Measurements from ENCODE around the gene KIF26B. TPM values are rescaled to one million over a fixed set of nuclear protein-coding genes. Genes with fewer than 3 reads are reported as not detected.

Gene KIF26B
- total RNA-seq, 3 donors from 2014 or later = 0.14 to 3.2 (median 0.39) TPM

DNA sequence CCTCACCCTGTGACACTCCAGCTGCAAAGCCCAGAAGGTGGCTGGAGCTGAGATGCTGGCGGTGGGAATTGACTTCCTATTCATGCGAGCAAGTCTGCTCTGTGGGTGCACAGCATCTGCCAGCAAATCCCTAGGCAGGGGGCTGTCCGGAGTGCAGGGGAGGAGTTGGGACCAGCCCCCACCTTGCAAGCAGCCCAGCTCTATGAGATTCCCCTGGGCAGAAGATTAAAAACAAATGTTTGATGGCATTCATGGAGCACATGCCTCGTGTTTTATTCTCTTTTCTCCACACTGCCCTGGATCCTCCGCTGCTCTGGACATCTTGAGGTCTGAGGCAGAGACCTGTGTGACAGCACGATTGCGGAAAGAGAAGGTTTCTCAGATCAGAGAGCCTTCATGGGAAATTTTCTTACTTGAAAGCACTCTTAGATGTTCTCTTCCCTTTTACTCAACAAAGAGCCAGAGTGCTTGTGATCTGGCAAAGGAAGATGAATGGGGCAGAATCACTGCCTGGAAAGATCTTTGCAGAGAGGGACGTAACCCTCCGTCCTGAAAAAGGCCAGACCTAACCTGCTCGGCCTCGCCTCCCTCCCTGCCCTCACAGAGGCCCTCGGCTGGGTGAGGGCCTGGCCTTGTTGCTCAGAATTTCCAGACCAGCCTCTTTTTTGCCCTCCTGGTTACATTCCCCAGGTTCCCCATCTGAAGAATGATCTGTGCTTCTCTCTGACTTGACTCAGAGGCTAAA, 597.1 kb downstream of the KIF26B start:
- TF ChIP-seq, protein P1, sequence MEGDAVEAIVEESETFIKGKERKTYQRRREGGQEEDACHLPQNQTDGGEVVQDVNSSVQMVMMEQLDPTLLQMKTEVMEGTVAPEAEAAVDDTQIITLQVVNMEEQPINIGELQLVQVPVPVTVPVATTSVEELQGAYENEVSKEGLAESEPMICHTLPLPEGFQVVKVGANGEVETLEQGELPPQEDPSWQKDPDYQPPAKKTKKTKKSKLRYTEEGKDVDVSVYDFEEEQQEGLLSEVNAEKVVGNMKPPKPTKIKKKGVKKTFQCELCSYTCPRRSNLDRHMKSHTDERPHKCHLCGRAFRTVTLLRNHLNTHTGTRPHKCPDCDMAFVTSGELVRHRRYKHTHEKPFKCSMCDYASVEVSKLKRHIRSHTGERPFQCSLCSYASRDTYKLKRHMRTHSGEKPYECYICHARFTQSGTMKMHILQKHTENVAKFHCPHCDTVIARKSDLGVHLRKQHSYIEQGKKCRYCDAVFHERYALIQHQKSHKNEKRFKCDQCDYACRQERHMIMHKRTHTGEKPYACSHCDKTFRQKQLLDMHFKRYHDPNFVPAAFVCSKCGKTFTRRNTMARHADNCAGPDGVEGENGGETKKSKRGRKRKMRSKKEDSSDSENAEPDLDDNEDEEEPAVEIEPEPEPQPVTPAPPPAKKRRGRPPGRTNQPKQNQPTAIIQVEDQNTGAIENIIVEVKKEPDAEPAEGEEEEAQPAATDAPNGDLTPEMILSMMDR (IDR thresholded peaks at IDR 0.05) = no peak
- ATAC-seq (no peak), DNase-seq (no peak)
- intact Hi-C loops (cut with DNase I, micrococcal nuclease) = no loop called here
- H3K36me3 ChIP-seq (ENCODE audit: low read depth) = no peaks in the 10 kb centered on the region
- no peaks in the 10 kb centered on the region for H3K4me1 ChIP-seq (ENCODE audit: low read depth)
- no peaks in the 10 kb centered on the region for H3K9me3 ChIP-seq
- H3K4me3 ChIP-seq = no peak overlapping the region

DNA sequence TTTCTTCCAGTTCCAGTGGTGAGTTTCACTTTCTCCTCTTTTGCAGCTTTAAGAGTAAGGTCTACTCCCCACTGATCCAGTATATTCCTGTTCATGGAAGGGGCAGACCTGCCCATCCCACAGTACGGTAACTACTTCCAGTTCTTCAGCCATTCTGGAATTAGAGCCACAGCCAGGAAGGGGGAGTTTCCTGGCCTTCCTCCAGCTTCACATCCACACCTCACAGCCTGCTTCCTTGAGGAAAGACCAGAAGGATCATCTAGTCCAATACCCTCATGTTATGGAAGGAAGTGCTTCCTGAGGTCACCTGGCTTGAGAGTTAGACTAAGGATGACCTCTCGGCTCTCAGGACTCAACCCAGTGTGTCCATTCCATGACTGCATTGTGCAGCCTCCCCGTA, 597.8 kb downstream of the KIF26B start:
- TF ChIP-seq, protein P1 (IDR thresholded peaks at IDR 0.05) = no peak
- ATAC-seq (no peak), DNase-seq (no peak)
- Histone ChIP-seq H3K4me3 (no peak overlapping the region), H3K36me3 (ENCODE audit: low read depth) (no peaks in the 10 kb centered on the region), H3K4me1 (ENCODE audit: low read depth) (no peaks in the 10 kb centered on the region), H3K9me3 (no peaks in the 10 kb centered on the region)
- intact Hi-C loops (cut with DNase I, micrococcal nuclease) = no loop called here

DNA sequence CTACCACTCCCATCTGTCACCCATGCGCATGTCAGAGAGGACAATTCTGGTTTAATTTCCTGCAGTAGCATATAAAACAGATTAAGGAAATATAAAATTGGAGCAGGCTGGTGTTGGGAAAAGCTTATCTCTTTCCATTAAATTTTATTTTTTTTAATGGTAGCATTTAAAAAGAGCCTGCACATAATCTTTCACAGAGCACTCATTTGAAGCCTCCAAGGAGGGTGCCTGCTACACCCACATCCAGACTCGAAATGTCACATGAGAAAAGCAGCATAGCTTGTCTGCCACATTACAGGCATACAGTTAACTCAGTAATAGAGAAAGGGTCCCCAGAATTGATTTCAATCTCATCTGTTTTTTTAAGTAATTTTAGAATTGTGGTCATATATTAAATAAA, 599.0 kb downstream of the KIF26B start:
- ATAC-seq (no peak), DNase-seq (no peak)
- Histone ChIP-seq H3K4me3 (no peak overlapping the region), H3K36me3 (ENCODE audit: low read depth) (no peaks in the 10 kb centered on the region), H3K9me3 (no peaks in the 10 kb centered on the region), H3K4me1 (ENCODE audit: low read depth) (no peaks in the 10 kb centered on the region)
- intact Hi-C loops (cut with DNase I, micrococcal nuclease) = no loop called here
- TF ChIP-seq, protein P1 (IDR thresholded peaks at IDR 0.05) = no peak

DNA sequence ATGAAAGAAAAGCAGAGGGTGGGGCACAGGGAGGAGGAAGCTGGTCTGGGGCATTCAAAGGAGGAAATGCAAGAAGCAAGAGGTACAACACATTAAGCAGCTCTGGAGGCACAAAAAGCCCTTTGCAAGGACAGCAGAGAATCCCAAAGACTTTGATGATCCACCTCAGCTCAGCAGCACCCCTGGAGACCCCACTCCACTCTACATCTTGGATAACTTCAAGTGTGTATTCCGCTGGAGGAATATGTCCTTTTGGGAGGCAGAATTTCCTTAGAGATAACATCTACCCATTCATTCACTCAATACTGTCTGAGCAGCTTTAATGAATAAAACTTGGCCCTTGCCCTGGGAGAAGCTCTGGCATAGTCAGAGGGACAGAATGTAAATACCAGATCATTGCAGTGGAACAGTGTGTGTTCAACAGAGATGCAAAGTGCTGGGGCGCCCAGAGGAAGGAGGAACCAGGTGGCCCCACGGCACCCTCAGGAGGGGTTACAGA, 599.7 kb downstream of the KIF26B start:
- intact Hi-C loops (cut with DNase I, micrococcal nuclease) = no loop called here
- ATAC-seq (no peak), DNase-seq (no peak)
- H3K4me1 ChIP-seq (ENCODE audit: low read depth) = no peaks in the 10 kb centered on the region
- no peaks in the 10 kb centered on the region for H3K9me3 ChIP-seq
- H3K4me3 ChIP-seq = no peak overlapping the region
- TF ChIP-seq, protein P1 (IDR thresholded peaks at IDR 0.05) = no peak
- no peaks in the 10 kb centered on the region for H3K36me3 ChIP-seq (ENCODE audit: low read depth)
